SK-N-SH (cell line): ENCODE data around the gene USB1. TPM values are rescaled to one million over a fixed set of nuclear protein-coding genes. Genes with fewer than 3 reads are reported as not detected.

Experiments
- CTCF ChIA-PET: fragments of 300-600, 350-600 bp; formaldehyde crosslinking; extraction: SDS; loops from one replicate; lab custom pipeline; 2021; lab: Yijun Ruan, JAX
- POLR2A ChIA-PET: fragments of 350-600 bp; sonication (Branson Sonifier 250); formaldehyde crosslinking; extraction: SDS; loops from one replicate; lab custom pipeline; 2020; ENCODE audit warnings: antibody characterized with exemption, inconsistent platforms; lab: Yijun Ruan, JAX
- DNase-seq: peaks from one replicate; pipeline ENCODE4 v3.0.0; 2012
- H2AFZ ChIP-seq: fragments of 200-600 bp; sonication (generic); 2 replicates; pipeline ENCODE4 v1.8.1; 2016; ENCODE audit warnings: antibody characterized with exemption, mild to moderate bottlenecking, low read depth
- H3F3A ChIP-seq: fragments of 200-600 bp; sonication (generic); replicated peaks from 2 replicates; pipeline ENCODE3; 2016; ENCODE audit warnings: antibody characterized with exemption, mild to moderate bottlenecking; ENCODE audit not compliant: insufficient read depth
- H3K27ac ChIP-seq, 2 experiments: fragments of 200-500 bp in 1 of 2; fragments of 200-600 bp in 1 of 2; sonication (Bioruptor generic) in 1 of 2; sonication (generic), shearing (Covaris generic) in 1 of 2; 2 replicates each; pipeline versions ENCODE4 v1.5.1 to v1.6.1; 2014 to 2016; ENCODE audit warnings: low read depth in 2 of 2, inconsistent platforms in 1 of 2, low read length in 1 of 2, mild to moderate bottlenecking in 1 of 2, mixed read lengths in 1 of 2
- H3K27me3 ChIP-seq: fragments of 200-600 bp; sonication (generic), shearing (Covaris generic); 2 replicates; pipeline ENCODE4 v1.6.1; 2016; ENCODE audit warnings: mixed run types; ENCODE audit not compliant: insufficient read depth
- H3K36me3 ChIP-seq, 2 experiments: fragments of 200-500 bp in 1 of 2; fragments of 200-600 bp in 1 of 2; sonication (Bioruptor generic) in 1 of 2; sonication (generic) in 1 of 2; replicated peaks in 1 of 2; 2 replicates each; pipeline versions ENCODE3 to v1.5.1; 2014 to 2016; ENCODE audit warnings: low read length in 1 of 2, mild to moderate bottlenecking in 1 of 2; ENCODE audit not compliant: insufficient read depth in 2 of 2, control insufficient read depth in 1 of 2
- H3K4me1 ChIP-seq, 2 experiments: fragments of 200-500 bp in 1 of 2; fragments of 200-600 bp in 1 of 2; sonication (Bioruptor generic) in 1 of 2; sonication (generic), shearing (Covaris generic) in 1 of 2; 2 replicates each; pipeline versions ENCODE4 v1.5.1 to v1.6.1; 2014 to 2016; ENCODE audit warnings: low read depth in 1 of 2, low read length in 1 of 2, mixed run types in 1 of 2; ENCODE audit not compliant: insufficient read depth in 2 of 2, control insufficient read depth in 1 of 2
- H3K4me2 ChIP-seq: fragments of 200-600 bp; sonication (generic), shearing (Covaris generic); 2 replicates; pipeline ENCODE4 v1.6.1; 2017; ENCODE audit warnings: mixed run types
- H3K4me3 ChIP-seq, 2 experiments: fragments of 200-500 bp in 1 of 2; fragments of 200-600 bp in 1 of 2; sonication (Bioruptor generic) in 1 of 2; sonication (generic), shearing (Covaris generic) in 1 of 2; 2 replicates each; pipeline versions ENCODE4 v1.5.1 to v1.8.1; 2014 to 2016; ENCODE audit warnings: low read depth in 2 of 2, inconsistent platforms in 1 of 2, low read length in 1 of 2, mild to moderate bottlenecking in 1 of 2, mixed read lengths in 1 of 2, moderate library complexity in 1 of 2
- H3K79me2 ChIP-seq: fragments of 200-600 bp; sonication (generic); 2 replicates; pipeline ENCODE4 v1.8.1; 2017; ENCODE audit warnings: mild to moderate bottlenecking; ENCODE audit not compliant: insufficient read depth
- H3K9ac ChIP-seq: fragments of 200-600 bp; sonication (generic); 2 replicates; pipeline ENCODE4 v1.6.1; 2017; ENCODE audit warnings: mixed run types
- H3K9me2 ChIP-seq: fragments of 200-600 bp; sonication (generic); 2 replicates; pipeline ENCODE4 v1.6.1; 2017; ENCODE audit warnings: mixed run types
- H3K9me3 ChIP-seq: fragments of 200-600 bp; sonication (generic); 2 replicates; pipeline ENCODE4 v1.6.1; 2017; ENCODE audit warnings: mixed run types, mild to moderate bottlenecking, moderate library complexity
- H4K20me1 ChIP-seq: fragments of 200-600 bp; sonication (generic); 2 replicates; pipeline ENCODE4 v1.6.1; 2017; ENCODE audit warnings: mild to moderate bottlenecking, mixed run types; ENCODE audit not compliant: insufficient read depth
- CHD2 ChIP-seq: fragments of 150-350 bp; IDR thresholded peaks from 2 replicates; pipeline ENCODE4 v1.6.1; 2018; ENCODE audit warnings: low read length; ENCODE audit not compliant: partially characterized antibody
- CTCF ChIP-seq: fragments of 200-600 bp; sonication (generic); IDR thresholded peaks from 2 replicates; pipeline ENCODE4 v1.6.1; 2017; ENCODE audit warnings: antibody characterized with exemption, mild to moderate bottlenecking, moderate library complexity
- ELF1 ChIP-seq: IDR thresholded peaks from 2 replicates; pipeline ENCODE4 v1.4.0; 2012
- EP300 ChIP-seq, 2 experiments: IDR thresholded peaks; 2 replicates each; pipeline versions ENCODE4 v1.4.0 to v1.6.1; 2012; ENCODE audit warnings: borderline replicate concordance in 1 of 2, low read depth in 1 of 2, low read length in 1 of 2
- EZH2phosphoT487 ChIP-seq: fragments of 200-600 bp; sonication (generic); IDR thresholded peaks from 2 replicates; pipeline ENCODE4 v1.6.1; 2017; ENCODE audit warnings: low read depth, mixed run types, mild to moderate bottlenecking, antibody characterized with exemption, moderate library complexity, borderline replicate concordance
- GABPA ChIP-seq: IDR thresholded peaks from 2 replicates; pipeline ENCODE4 v1.4.0; 2012; ENCODE audit warnings: low read depth, mild to moderate bottlenecking
- GATA2 ChIP-seq: sonication (generic); formaldehyde crosslinking; IDR thresholded peaks from 2 replicates; pipeline ENCODE4 v1.5.0; 2020; ENCODE audit warnings: mild to moderate bottlenecking, missing genetic modification reagents
- IRF3 ChIP-seq: fragments of 150-350 bp; IDR thresholded peaks from 2 replicates; pipeline ENCODE4 v1.6.1; 2016; ENCODE audit warnings: mild to moderate bottlenecking, low read depth, low read length
- JUND ChIP-seq: IDR thresholded peaks from 2 replicates; pipeline ENCODE4 v1.4.0; 2012
- MAX ChIP-seq: IDR thresholded peaks from 2 replicates; pipeline ENCODE4 v1.4.0; 2012; ENCODE audit warnings: low read depth
- MEF2A ChIP-seq: IDR thresholded peaks from 2 replicates; pipeline ENCODE4 v1.4.0; 2012; ENCODE audit warnings: low read depth, borderline replicate concordance
- MXI1 ChIP-seq: IDR thresholded peaks from 2 replicates; pipeline ENCODE4 v1.6.1; 2012; ENCODE audit warnings: mild to moderate bottlenecking, low read depth, low read length, improper control_type of control experiment
- PBX3 ChIP-seq: IDR thresholded peaks from 2 replicates; pipeline ENCODE4; 2012
- POLR2AphosphoS5 ChIP-seq: IDR thresholded peaks from 2 replicates; pipeline ENCODE4 v1.6.1; 2012; ENCODE audit warnings: low read depth, low read length
- RAD21 ChIP-seq: IDR thresholded peaks from 2 replicates; pipeline ENCODE4 v1.6.1; 2012; ENCODE audit warnings: mild to moderate bottlenecking, low read length
- REST ChIP-seq: IDR thresholded peaks from 2 replicates; pipeline ENCODE4 v1.6.1; 2012; ENCODE audit warnings: mild to moderate bottlenecking, low read depth, low read length, moderate library complexity
- RXRA ChIP-seq: IDR thresholded peaks from 2 replicates; pipeline ENCODE4 v1.4.0; 2012; ENCODE audit warnings: low read depth, mild to moderate bottlenecking, borderline replicate concordance
- SIN3A ChIP-seq: IDR thresholded peaks from 2 replicates; pipeline ENCODE4 v1.6.1; 2012; ENCODE audit warnings: low read depth, mild to moderate bottlenecking, low read length, moderate library complexity, borderline replicate concordance
- SMC3 ChIP-seq: IDR thresholded peaks from 2 replicates; pipeline ENCODE4 v1.6.1; 2012; ENCODE audit warnings: low read depth, low read length, improper control_type of control experiment
- TAF1 ChIP-seq: IDR thresholded peaks from 2 replicates; pipeline ENCODE4 v1.6.1; 2012; ENCODE audit warnings: low read depth, mild to moderate bottlenecking, low read length, moderate library complexity, borderline replicate concordance
- TCF12 ChIP-seq: IDR thresholded peaks from 2 replicates; pipeline ENCODE4 v1.4.0; 2012
- USF1 ChIP-seq: IDR thresholded peaks from 2 replicates; pipeline ENCODE4 v1.4.0; 2012; ENCODE audit warnings: low read depth, borderline replicate concordance
- USF2 ChIP-seq: fragments of 150-350 bp; IDR thresholded peaks from 2 replicates; pipeline ENCODE4 v1.6.1; 2017; ENCODE audit warnings: antibody characterized with exemption, low read length, low read depth, borderline replicate concordance
- WGBS: methylation state at CpG from one replicate; pipeline ENCODE4 v1.1.6; 2017; ENCODE audit warnings: low lambda C conversion rate; 5-methylcytosine and 5-hydroxymethylcytosine counted together
- polyA plus RNA-seq, 3 experiments: library from polyadenylated mRNA; depleted of rRNA; stranded (reverse); fragments of >200 nt; gene quantifications; 2 replicates each; pipeline ENCODE4 v1.2.3, GENCODE V29; 2012

The USB1 gene
- polyA plus RNA-seq, 1 of the 3 experiments (the other 2 are of a cell fraction), result 94.1 TPM

GRCh38 chr16:58032710-58033293 is 31.6 kb downstream of the USB1 start:
- ChIA-PET CTCF (interaction anchor here (0.5 to 6.1 kb wide), 27 partner anchors 9 to 220 kb away, joined by 3 to 72 read pairs (median 5); partner anchors contain the start of genes CFAP20, USB1 and ZNF319), POLR2A (interaction anchor here (0.8 to 2.3 kb wide), 5 partner anchors 10 to 548 kb away, joined by 3 to 16 read pairs (median 9); partner anchors contain the start of gene CFAP20)
- no peaks in the 10 kb centered on the region for H4K20me1 ChIP-seq
- no peak overlapping the region for H3K9ac ChIP-seq
- no peaks in the 10 kb centered on the region for H3K9me3 ChIP-seq
- H3K4me1 ChIP-seq, result peaks cover 0 to 68% of the 10 kb centered on the region in 2 experiments; a peak in 1 of 4 replicates
- no peak overlapping the region for H3K4me2 ChIP-seq
- peak overlapping the region in 1 of 2 experiments; percentile 96; a peak in 2 of 4 replicates for H3K27ac ChIP-seq
- DNase-seq, result peak; percentile 94
- no peaks in the 10 kb centered on the region for H3K27me3 ChIP-seq
- H2AFZ ChIP-seq, result no peak overlapping the region
- 21% methylated on average over 6 of the region's 15 CpGs for WGBS
- H3K36me3 ChIP-seq, result no peaks in the 10 kb centered on the region
- H3K79me2 ChIP-seq, result no peaks in the 10 kb centered on the region
- H3K9me2 ChIP-seq, result no peaks in the 10 kb centered on the region
- no peak overlapping the region; a peak in 1 of 4 replicates for H3K4me3 ChIP-seq
- H3F3A ChIP-seq, result no peaks in the 10 kb centered on the region
- TF ChIP-seq GABPA (no peak), CHD2 (peak; percentile 72), USF1 (no peak), TCF12 (peak; percentile 47), MXI1 (0 out of 2 replicates have a peak, but pooled peaks have one; percentile 32), ELF1 (no peak), USF2 (no peak), EP300 (IDR thresholded peaks at IDR 0.05; ENCODE audit: borderline replicate concordance in 1 of 2, low read depth in 1 of 2, low read length in 1 of 2) (peak in 1 of 2 experiments; percentile 86; a peak in 2 of 4 replicates), CTCF (no peak), PBX3 (peak; percentile 27; the same call in 1 of the 2 replicates), TAF1 (no peak), MEF2A (no peak), REST (no peak), RXRA (no peak), SIN3A (no peak), JUND (no peak), GATA2 (peak; percentile 87), RAD21 (peak; percentile 3; the same call in 1 of the 2 replicates), SMC3 (no peak), MAX (no peak), POLR2AphosphoS5 (0 out of 2 replicates have a peak, but pooled peaks have one; percentile 11), EZH2phosphoT487 (no peak), IRF3 (no peak)
